ENCODE measurements around the gene ARPC5. TPM values are rescaled to one million over a fixed set of nuclear protein-coding genes. Genes with fewer than 3 reads are reported as not detected.

Gene ARPC5
- total RNA-seq, 1 experiment from 2014 or later: 148 TPM

DNA sequence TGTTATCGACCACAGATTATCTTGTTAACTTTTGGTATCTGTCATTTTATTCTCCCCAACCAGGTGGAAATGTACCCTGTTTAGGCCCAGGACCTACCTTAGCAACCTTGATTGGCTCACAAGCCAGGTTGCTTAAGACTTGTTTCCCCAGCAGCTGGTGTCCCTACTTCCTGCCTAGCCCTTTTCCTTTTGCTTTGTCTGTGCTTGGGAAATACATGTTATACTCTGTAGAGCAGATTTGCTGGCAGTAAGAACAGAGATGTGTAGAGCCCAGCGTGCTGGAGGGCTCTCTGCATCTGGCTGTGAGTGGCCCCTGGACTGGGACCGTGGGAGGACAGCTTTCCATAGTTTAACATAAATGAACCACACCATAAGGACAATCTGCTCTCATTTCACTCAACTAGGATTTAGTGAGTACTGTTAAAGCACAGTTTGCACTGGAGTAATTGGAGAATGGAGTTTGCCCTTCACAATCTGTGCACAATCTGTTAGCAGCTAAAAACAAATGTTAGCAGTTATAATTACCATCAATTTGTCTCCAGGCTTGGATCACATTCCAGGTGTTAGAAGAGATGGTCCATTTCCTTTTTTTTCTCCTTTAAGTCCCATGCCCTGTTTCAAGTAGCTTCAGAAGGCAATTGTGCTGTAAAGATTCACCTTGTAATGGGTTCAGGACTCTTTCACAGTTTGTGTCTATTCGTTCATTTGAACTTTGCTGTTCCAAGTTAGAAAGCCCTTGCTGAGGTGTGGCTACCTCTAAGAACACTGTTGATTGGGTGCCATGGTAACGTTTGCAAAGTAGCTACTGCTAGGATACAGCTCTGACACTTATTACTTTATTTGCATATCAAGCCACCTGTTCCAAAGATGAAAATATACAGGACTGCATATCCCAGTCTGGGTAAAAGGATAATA is 17.2 kb upstream of the ARPC5 start, which contains the start of gene APOBEC4:
Gene APOBEC4 (minus strand): TSS at position 770 of the 915 bp plus-strand sequence. CDS start 4,535 bp downstream, outside the sequence.
- intact Hi-C loops (cut with micrococcal nuclease; ENCODE audit: unreplicated experiment): loop anchor here (5.0 to 10.0 kb wide), 2 partner anchors 399 to 562 kb away; partner anchors contain the start of gene TSEN15
- no peaks in the 10 kb centered on the region for H3K9me3 Mint-ChIP-seq (ENCODE audit: low read depth, unreplicated experiment)
- no peak within 1 kb of the TSS for H3K27ac Mint-ChIP-seq (ENCODE audit: unreplicated experiment)
- TF ChIP-seq, protein P1, sequence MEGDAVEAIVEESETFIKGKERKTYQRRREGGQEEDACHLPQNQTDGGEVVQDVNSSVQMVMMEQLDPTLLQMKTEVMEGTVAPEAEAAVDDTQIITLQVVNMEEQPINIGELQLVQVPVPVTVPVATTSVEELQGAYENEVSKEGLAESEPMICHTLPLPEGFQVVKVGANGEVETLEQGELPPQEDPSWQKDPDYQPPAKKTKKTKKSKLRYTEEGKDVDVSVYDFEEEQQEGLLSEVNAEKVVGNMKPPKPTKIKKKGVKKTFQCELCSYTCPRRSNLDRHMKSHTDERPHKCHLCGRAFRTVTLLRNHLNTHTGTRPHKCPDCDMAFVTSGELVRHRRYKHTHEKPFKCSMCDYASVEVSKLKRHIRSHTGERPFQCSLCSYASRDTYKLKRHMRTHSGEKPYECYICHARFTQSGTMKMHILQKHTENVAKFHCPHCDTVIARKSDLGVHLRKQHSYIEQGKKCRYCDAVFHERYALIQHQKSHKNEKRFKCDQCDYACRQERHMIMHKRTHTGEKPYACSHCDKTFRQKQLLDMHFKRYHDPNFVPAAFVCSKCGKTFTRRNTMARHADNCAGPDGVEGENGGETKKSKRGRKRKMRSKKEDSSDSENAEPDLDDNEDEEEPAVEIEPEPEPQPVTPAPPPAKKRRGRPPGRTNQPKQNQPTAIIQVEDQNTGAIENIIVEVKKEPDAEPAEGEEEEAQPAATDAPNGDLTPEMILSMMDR (IDR thresholded peaks at IDR 0.05; ENCODE audit: unreplicated experiment): no peak
- CTCF ChIA-PET: interaction anchor here (1.5 to 4.2 kb wide), 2 partner anchors 33 to 263 kb away, joined by 6 to 67 read pairs; no protein-coding TSS in a partner anchor
- peak; percentile 20 for DNase-seq
- no peaks in the 10 kb centered on the region for H3K36me3 Mint-ChIP-seq (ENCODE audit: insufficient read depth, unreplicated experiment)
- peaks cover 5% of the 10 kb centered on the region for H3K4me1 Mint-ChIP-seq (ENCODE audit: low read depth, unreplicated experiment)
- no peak within 1 kb of the TSS for H3K4me3 Mint-ChIP-seq (ENCODE audit: low read depth, unreplicated experiment)
- no peaks in the 10 kb centered on the region for H3K27me3 Mint-ChIP-seq (ENCODE audit: unreplicated experiment)
- no TSS peak for BruUV-seq (replicated peaks)

DNA sequence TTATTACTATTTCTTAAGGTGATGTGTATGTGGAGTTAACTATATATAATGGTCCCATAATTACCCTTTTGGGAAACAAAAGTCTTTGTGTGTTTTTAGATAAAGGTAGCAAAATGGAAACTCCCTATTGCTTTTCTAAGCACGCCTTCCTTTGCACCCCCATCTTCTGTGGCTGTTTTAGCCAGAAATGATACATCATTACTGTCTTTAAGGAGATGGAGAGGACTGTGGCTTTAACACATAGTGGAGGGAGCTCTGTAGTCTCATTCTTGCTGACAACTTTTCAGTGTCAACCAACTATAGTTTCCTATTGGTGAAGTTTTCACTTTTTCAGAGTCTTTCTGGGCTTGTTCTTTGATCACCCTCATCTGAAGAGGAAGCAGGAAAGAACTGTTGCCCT is 16.5 kb upstream of the ARPC5 start:
- Mint-ChIP-seq H3K4me3 (ENCODE audit: low read depth, unreplicated experiment) (no peak overlapping the region), H3K27ac (ENCODE audit: unreplicated experiment) (no peak overlapping the region), H3K27me3 (ENCODE audit: unreplicated experiment) (peaks cover 5% of the 10 kb centered on the region), H3K36me3 (ENCODE audit: insufficient read depth, unreplicated experiment) (no peaks in the 10 kb centered on the region), H3K9me3 (ENCODE audit: low read depth, unreplicated experiment) (no peaks in the 10 kb centered on the region), H3K4me1 (ENCODE audit: low read depth, unreplicated experiment) (peaks cover 5% of the 10 kb centered on the region)
- intact Hi-C loops (cut with micrococcal nuclease; ENCODE audit: unreplicated experiment): loop anchor here (5.0 to 10.0 kb wide), 2 partner anchors 400 to 563 kb away; partner anchors contain the start of gene TSEN15
- no peak for DNase-seq
- TF ChIP-seq, protein P1 (IDR thresholded peaks at IDR 0.05; ENCODE audit: unreplicated experiment): no peak
- CTCF ChIA-PET: interaction anchor here (1.4 to 1.5 kb wide), 2 partner anchors 33 to 264 kb away, joined by 4 to 6 read pairs; no protein-coding TSS in a partner anchor
- BruUV-seq (replicated peaks): no TSS peak

DNA sequence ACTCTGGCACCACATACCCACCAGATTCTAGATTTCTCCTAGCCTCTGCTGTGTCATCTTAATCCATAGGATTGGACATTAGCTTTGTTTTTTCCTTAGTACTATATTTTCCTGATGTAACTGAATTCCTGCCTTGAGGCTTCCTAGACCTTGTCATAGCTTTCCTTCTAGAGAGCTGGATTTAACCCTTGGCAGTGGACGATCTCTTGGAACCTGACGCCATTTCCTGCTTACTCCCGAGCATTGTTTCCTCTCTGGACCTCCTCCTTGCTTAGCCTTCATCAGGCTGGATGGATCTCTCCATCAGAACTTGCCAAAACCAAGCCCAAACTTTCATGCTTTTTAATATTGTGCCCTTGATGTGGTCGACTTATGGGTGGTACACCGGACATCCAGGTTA is 16.0 kb upstream of the ARPC5 start:
- Mint-ChIP-seq H3K4me1 (ENCODE audit: low read depth, unreplicated experiment) (peaks cover 5% of the 10 kb centered on the region), H3K4me3 (ENCODE audit: low read depth, unreplicated experiment) (no peak overlapping the region), H3K27ac (ENCODE audit: unreplicated experiment) (no peak overlapping the region), H3K36me3 (ENCODE audit: insufficient read depth, unreplicated experiment) (no peaks in the 10 kb centered on the region), H3K9me3 (ENCODE audit: low read depth, unreplicated experiment) (no peaks in the 10 kb centered on the region), H3K27me3 (ENCODE audit: unreplicated experiment) (peaks cover 10% of the 10 kb centered on the region)
- BruUV-seq (replicated peaks): no TSS peak
- TF ChIP-seq, protein P1 (IDR thresholded peaks at IDR 0.05; ENCODE audit: unreplicated experiment): no peak
- CTCF ChIA-PET: interaction anchor here (1.4 kb wide), 1 partner anchor 264 kb away, joined by 4 read pairs; no protein-coding TSS in a partner anchor
- intact Hi-C loops (cut with micrococcal nuclease; ENCODE audit: unreplicated experiment): loop anchor here (5.0 to 10.0 kb wide), 2 partner anchors 401 to 563 kb away; partner anchors contain the start of gene TSEN15
- DNase-seq: no peak

DNA sequence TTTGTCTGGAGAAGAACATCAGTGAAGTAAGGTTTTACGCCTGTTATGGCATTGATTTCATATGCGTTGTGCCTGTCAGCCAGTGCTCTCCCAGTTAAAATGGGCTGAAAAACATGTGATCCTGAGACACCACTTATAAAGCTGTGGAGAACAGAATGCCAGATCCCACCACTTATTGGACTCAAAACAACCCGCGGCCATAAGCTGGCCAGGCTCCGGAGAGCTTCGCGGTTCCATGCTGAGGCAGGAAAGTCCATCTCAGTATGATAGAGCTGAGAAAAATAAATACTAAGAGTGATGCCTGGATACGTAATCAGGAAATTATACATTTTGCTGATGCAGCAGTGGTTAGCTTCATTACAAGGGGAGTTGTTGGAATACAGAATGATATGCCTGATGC is 12.5 kb upstream of the ARPC5 start:
- H3K4me1 Mint-ChIP-seq (ENCODE audit: low read depth, unreplicated experiment): no peaks in the 10 kb centered on the region
- intact Hi-C loops (cut with micrococcal nuclease; ENCODE audit: unreplicated experiment): no loop called here
- BruUV-seq (replicated peaks): no TSS peak
- TF ChIP-seq, protein P1 (IDR thresholded peaks at IDR 0.05; ENCODE audit: unreplicated experiment): no peak
- H3K4me3 Mint-ChIP-seq (ENCODE audit: low read depth, unreplicated experiment): no peak overlapping the region
- no peak for DNase-seq
- no peaks in the 10 kb centered on the region for H3K36me3 Mint-ChIP-seq (ENCODE audit: insufficient read depth, unreplicated experiment)
- H3K27ac Mint-ChIP-seq (ENCODE audit: unreplicated experiment): no peak overlapping the region
- no peaks in the 10 kb centered on the region for H3K9me3 Mint-ChIP-seq (ENCODE audit: low read depth, unreplicated experiment)
- CTCF ChIA-PET: interaction anchor here (0.6 kb wide), 1 partner anchor 107 kb away, joined by 3 read pairs; no protein-coding TSS in a partner anchor
- peaks cover 18% of the 10 kb centered on the region for H3K27me3 Mint-ChIP-seq (ENCODE audit: unreplicated experiment)
